NOMO-1 treated with dmso at 0.1 percent for 144 hours (cell line): ENCODE measurements around the gene CAMKV.
"Not testable (repeated sequence)": the region's sequence is repeated elsewhere in the genome, so short reads cannot be mapped to it uniquely, and the experiment has no call there.

ENCODE experiments used
- DNase-seq: peaks from one replicate; lab custom pipeline; 2025; ENCODE audit not compliant: unreplicated experiment; lab: John Stamatoyannopoulos, UW

The CAMKV gene

GRCh38 chr3:49869525-49870126 lies at the start of gene CAMKV:
Gene CAMKV (minus strand): TSS chr3:49869906. CDS start chr3:49862388, 7,518 bp downstream.
- peak; percentile 14 for DNase-seq

GRCh38 chr3:49917806-49918590 lies 48.3 kb upstream of the CAMKV start:
- DNase-seq = peak; percentile 71

- no peak for DNase-seq
These were observed 47.0 kb upstream of the CAMKV start for GRCh38 chr3:49916686-49917085.

- DNase-seq = no peak
These were observed 45.2 kb upstream of the CAMKV start for GRCh38 chr3:49914906-49915305.

GRCh38 chr3:49912881-49913281 lies 43.2 kb upstream of the CAMKV start:
- DNase-seq = no peak

- DNase-seq = no peak
These were observed 41.9 kb upstream of the CAMKV start for GRCh38 chr3:49911611-49912010.

- no peak for DNase-seq
These were observed 41.4 kb upstream of the CAMKV start for GRCh38 chr3:49911124-49911420.

GRCh38 chr3:49910409-49911123 lies 40.9 kb upstream of the CAMKV start:
- DNase-seq = no peak

- DNase-seq = no peak
These were observed 38.9 kb upstream of the CAMKV start for GRCh38 chr3:49908373-49909199.

- DNase-seq = no peak
These were observed 36.5 kb upstream of the CAMKV start for GRCh38 chr3:49906073-49906743.

GRCh38 chr3:49904448-49904847 lies 34.7 kb upstream of the CAMKV start:
- DNase-seq = not testable (repeated sequence)

- peak; percentile 65 for DNase-seq
These were observed 34.0 kb upstream of the CAMKV start, which contains the start of gene MST1R for GRCh38 chr3:49903451-49904424. Gene MST1R (minus strand): TSS chr3:49903873. CDS start chr3:49903609, 264 bp downstream.

GRCh38 chr3:49902511-49903345 lies 33.0 kb upstream of the CAMKV start:
- no peak for DNase-seq

GRCh38 chr3:49901366-49902339 lies 31.9 kb upstream of the CAMKV start:
- DNase-seq = no peak

GRCh38 chr3:49900491-49901153 lies 30.9 kb upstream of the CAMKV start:
- DNase-seq = no peak

- DNase-seq = no peak
These were observed 30.1 kb upstream of the CAMKV start for GRCh38 chr3:49899815-49900214.

GRCh38 chr3:49898991-49899390 lies 29.3 kb upstream of the CAMKV start:
- DNase-seq = no peak
